Measurements from ENCODE around the gene SRRT. TPM values are rescaled to one million over a fixed set of nuclear protein-coding genes. Genes with fewer than 3 reads are reported as not detected.
A peak's percentile ranks its signal among the peaks of the same experiment; 100 is the strongest.

Gene SRRT
- total and polyA plus RNA-seq, 7 experiments from 2014 or later = 43.6 to 271 (median 255) TPM

GRCh38 chr7:100829150-100829716 is 45.7 kb upstream of the SRRT start:
- DNase-seq = no peak
- H3K4me3 Mint-ChIP-seq = peak overlapping the region in 1 of 10 donors; percentile 83
- CTCF ChIA-PET = interaction anchor here (0.7 kb wide), 1 partner anchor 352 kb away, joined by 5 read pairs; no protein-coding TSS in a partner anchor
- Histone ChIP-seq H3K27ac (ENCODE audit: low read depth, low read length) (no peak overlapping the region), H3K4me3 (ENCODE audit: low read length) (no peak overlapping the region), H3K36me3 (ENCODE audit: control insufficient read depth in 2 of 3, insufficient read depth in 3 of 3, low read length in 3 of 3) (no peaks in the 10 kb centered on the region), H3K27me3 (ENCODE audit: control insufficient read depth in 2 of 2, insufficient read depth in 2 of 2, low read length in 2 of 2) (peaks cover 0 to 8% of the 10 kb centered on the region in 2 donors), H3K4me1 (ENCODE audit: control insufficient read depth in 2 of 2, insufficient read depth in 2 of 2, low read length in 2 of 2) (peaks cover 3 to 13% of the 10 kb centered on the region in 2 donors), H3K9me3 (ENCODE audit: control insufficient read depth in 2 of 3, low read length in 3 of 3) (no peaks in the 10 kb centered on the region)
- H3K27me3 Mint-ChIP-seq = peaks cover 26 to 55% (median 32%) of the 10 kb centered on the region in 5 donors
- H3K27ac Mint-ChIP-seq = no peak overlapping the region
- H3K4me1 Mint-ChIP-seq = peaks cover 21 to 26% (median 22%) of the 10 kb centered on the region in 7 donors
- POLR2A ChIA-PET = no interaction called here
- H3K36me3 Mint-ChIP-seq = peaks cover 0 to 3% (median 0%) of the 10 kb centered on the region in 5 donors
- no peak for ATAC-seq
- intact Hi-C loops (cut with micrococcal nuclease) = no loop called here
- H3K9me3 Mint-ChIP-seq = peaks cover 0 to 1% (median 0%) of the 10 kb centered on the region in 11 donors

DNA sequence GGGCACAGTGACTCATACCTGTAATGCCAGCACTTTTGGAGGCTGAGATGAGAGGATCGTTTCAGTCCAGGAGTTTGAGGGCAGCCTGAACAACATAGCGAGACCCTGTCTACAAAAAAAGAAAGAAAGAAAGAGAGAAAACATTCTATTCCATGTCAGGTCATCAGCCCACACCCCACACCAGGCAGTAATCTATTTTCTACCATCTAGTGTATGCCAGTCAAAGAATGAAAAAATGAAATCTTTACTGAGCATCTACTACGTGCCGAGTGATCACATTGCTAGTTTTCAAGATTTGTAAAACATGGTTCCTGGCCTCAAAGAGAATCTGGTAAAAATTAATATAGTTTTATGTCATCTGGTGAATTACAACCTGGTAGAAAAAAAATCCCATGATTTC is 44.5 kb upstream of the SRRT start:
- Mint-ChIP-seq H3K4me3 (no peak overlapping the region), H3K9me3 (peaks cover 0 to 1% (median 0%) of the 10 kb centered on the region in 11 donors), H3K27me3 (peaks cover 24 to 48% (median 27%) of the 10 kb centered on the region in 5 donors), H3K27ac (peak overlapping the region in 1 of 9 donors; percentile 3), H3K4me1 (peaks cover 19 to 25% (median 22%) of the 10 kb centered on the region in 7 donors), H3K36me3 (peaks cover 0 to 3% (median 0%) of the 10 kb centered on the region in 5 donors)
- CTCF ChIA-PET = no interaction called here
- Histone ChIP-seq H3K27ac (ENCODE audit: low read depth, low read length) (no peak overlapping the region), H3K9me3 (ENCODE audit: control insufficient read depth in 2 of 3, low read length in 3 of 3) (no peaks in the 10 kb centered on the region), H3K4me3 (ENCODE audit: low read length) (no peak overlapping the region), H3K27me3 (ENCODE audit: control insufficient read depth in 2 of 2, insufficient read depth in 2 of 2, low read length in 2 of 2) (peaks cover 0 to 8% of the 10 kb centered on the region in 2 donors), H3K4me1 (ENCODE audit: control insufficient read depth in 2 of 2, insufficient read depth in 2 of 2, low read length in 2 of 2) (peaks cover 3 to 13% of the 10 kb centered on the region in 2 donors), H3K36me3 (ENCODE audit: control insufficient read depth in 2 of 3, insufficient read depth in 3 of 3, low read length in 3 of 3) (no peaks in the 10 kb centered on the region)
- intact Hi-C loops (cut with micrococcal nuclease) = no loop called here
- POLR2A ChIA-PET = no interaction called here
- DNase-seq (no peak), ATAC-seq (no peak)

DNA sequence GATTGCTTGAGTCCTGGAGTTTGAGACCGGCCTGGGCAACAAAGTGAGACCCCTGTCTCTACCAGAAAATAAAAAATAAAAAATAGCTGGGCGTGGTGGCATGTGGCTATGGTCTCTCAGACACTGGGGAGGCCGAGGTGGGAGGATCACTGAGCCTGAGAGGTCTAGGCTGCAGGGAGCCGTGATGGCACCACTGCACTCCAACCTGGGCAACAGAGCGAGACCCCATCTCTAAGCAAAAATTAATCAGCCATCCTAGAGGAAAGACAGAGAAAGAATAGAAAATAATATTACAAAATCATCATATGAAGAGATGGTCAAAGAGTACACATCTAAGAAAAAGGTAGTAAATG is 42.6 kb upstream of the SRRT start:
- ATAC-seq (no peak), DNase-seq (no peak)
- H3K4me1 ChIP-seq (ENCODE audit: control insufficient read depth in 2 of 2, insufficient read depth in 2 of 2, low read length in 2 of 2) = peaks cover 3 to 13% of the 10 kb centered on the region in 2 donors
- no peaks in the 10 kb centered on the region for H3K36me3 ChIP-seq (ENCODE audit: control insufficient read depth in 2 of 3, insufficient read depth in 3 of 3, low read length in 3 of 3)
- Mint-ChIP-seq H3K36me3 (peaks cover 0 to 3% (median 0%) of the 10 kb centered on the region in 5 donors), H3K27me3 (peaks cover 11 to 35% (median 14%) of the 10 kb centered on the region in 5 donors), H3K9me3 (peaks cover 0 to 3% (median 0%) of the 10 kb centered on the region in 11 donors), H3K4me3 (no peak overlapping the region), H3K27ac (no peak overlapping the region), H3K4me1 (peaks cover 18 to 29% (median 25%) of the 10 kb centered on the region in 7 donors)
- CTCF ChIA-PET = no interaction called here
- intact Hi-C loops (cut with micrococcal nuclease) = no loop called here
- H3K4me3 ChIP-seq (ENCODE audit: low read length) = no peak overlapping the region
- POLR2A ChIA-PET = interaction anchor here (1.0 kb wide), 1 partner anchor 43 kb away, joined by 3 read pairs; the partner anchor contains the start of gene SRRT
- H3K27me3 ChIP-seq (ENCODE audit: control insufficient read depth in 2 of 2, insufficient read depth in 2 of 2, low read length in 2 of 2) = peaks cover 0 to 5% of the 10 kb centered on the region in 2 donors
- no peak overlapping the region for H3K27ac ChIP-seq (ENCODE audit: low read depth, low read length)
- H3K9me3 ChIP-seq (ENCODE audit: control insufficient read depth in 2 of 3, low read length in 3 of 3) = no peaks in the 10 kb centered on the region

GRCh38 chr7:100835903-100836811 is 38.7 kb upstream of the SRRT start:
- DNase-seq = no peak
- no peaks in the 10 kb centered on the region for H3K9me3 ChIP-seq (ENCODE audit: control insufficient read depth in 2 of 3, low read length in 3 of 3)
- Mint-ChIP-seq H3K36me3 (no peaks in the 10 kb centered on the region), H3K27ac (peak overlapping the region in 6 of 9 donors; percentile 11 to 77 (median 33)), H3K27me3 (peaks cover 0 to 4% (median 0%) of the 10 kb centered on the region in 5 donors), H3K4me1 (peaks cover 5 to 19% (median 16%) of the 10 kb centered on the region in 7 donors), H3K4me3 (peak overlapping the region in 9 of 10 donors; percentile 21 to 71 (median 50)), H3K9me3 (peaks cover 0 to 2% (median 0%) of the 10 kb centered on the region in 11 donors)
- no peaks in the 10 kb centered on the region for H3K36me3 ChIP-seq (ENCODE audit: control insufficient read depth in 2 of 3, insufficient read depth in 3 of 3, low read length in 3 of 3)
- H3K4me3 ChIP-seq (ENCODE audit: low read length) = no peak overlapping the region
- ATAC-seq = no peak
- H3K4me1 ChIP-seq (ENCODE audit: control insufficient read depth in 2 of 2, insufficient read depth in 2 of 2, low read length in 2 of 2) = no peaks in the 10 kb centered on the region
- H3K27ac ChIP-seq (ENCODE audit: low read depth, low read length) = no peak overlapping the region
- no peaks in the 10 kb centered on the region for H3K27me3 ChIP-seq (ENCODE audit: control insufficient read depth in 2 of 2, insufficient read depth in 2 of 2, low read length in 2 of 2)
- CTCF ChIA-PET = interaction anchor here (0.5 to 1.4 kb wide), 2 partner anchors 16 to 26 kb away, joined by 3 to 8 read pairs; partner anchors contain the start of gene SLC12A9
- intact Hi-C loops (cut with micrococcal nuclease) = loop anchor here in 1 of 2 donors (5.0 kb wide), 2 partner anchors 416 to 1284 kb away; partner anchors contain the start of gene FAM200A
- POLR2A ChIA-PET = interaction anchor here (1.0 kb wide), 1 partner anchor 17 kb away, joined by 3 read pairs; no protein-coding TSS in a partner anchor

DNA sequence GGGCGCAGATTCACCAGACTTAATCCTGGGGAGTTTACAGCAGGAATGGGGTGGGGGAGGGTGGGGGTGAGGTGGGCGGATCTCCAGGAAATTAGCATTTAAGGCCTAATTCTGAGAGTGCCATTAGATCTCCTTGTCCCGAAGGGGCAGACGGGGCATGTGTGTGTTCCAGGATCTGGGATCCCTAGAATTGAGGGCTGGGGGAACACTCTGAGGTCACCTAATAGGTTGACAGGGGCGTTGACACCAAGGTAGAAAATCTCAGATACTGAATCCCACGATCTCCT is 38.1 kb upstream of the SRRT start:
- Mint-ChIP-seq H3K9me3 (peaks cover 0 to 2% (median 0%) of the 10 kb centered on the region in 11 donors), H3K27me3 (peaks cover 0 to under 1% (median 0%) of the 10 kb centered on the region in 5 donors), H3K27ac (peak overlapping the region in 7 of 9 donors; percentile 56 to 92 (median 77)), H3K4me3 (peak overlapping the region; percentile 80 to 90 (median 86)), H3K36me3 (no peaks in the 10 kb centered on the region), H3K4me1 (peaks cover 5 to 19% (median 16%) of the 10 kb centered on the region in 7 donors)
- Histone ChIP-seq H3K9me3 (ENCODE audit: control insufficient read depth in 2 of 3, low read length in 3 of 3) (no peaks in the 10 kb centered on the region), H3K27ac (ENCODE audit: low read depth, low read length) (peak overlapping the region; percentile 59), H3K4me3 (ENCODE audit: low read length) (peak overlapping the region; percentile 57), H3K36me3 (ENCODE audit: control insufficient read depth in 2 of 3, insufficient read depth in 3 of 3, low read length in 3 of 3) (no peaks in the 10 kb centered on the region), H3K27me3 (ENCODE audit: control insufficient read depth in 2 of 2, insufficient read depth in 2 of 2, low read length in 2 of 2) (no peaks in the 10 kb centered on the region), H3K4me1 (ENCODE audit: control insufficient read depth in 2 of 2, insufficient read depth in 2 of 2, low read length in 2 of 2) (no peaks in the 10 kb centered on the region)
- DNase-seq = no peak
- ATAC-seq = no peak
- intact Hi-C loops (cut with micrococcal nuclease) = loop anchor here (1.0 to 5.0 kb wide), 7 partner anchors 16 to 1332 kb away; partner anchors contain the start of genes FAM200A (in 1 of the 2), POP7 (in 1 of the 2), SLC12A9 (in 1 of the 2) and SRRT (in 1 of the 2)
- CTCF ChIA-PET = interaction anchor here (1.4 kb wide), 1 partner anchor 15 kb away, joined by 8 read pairs; the partner anchor contains the start of gene SLC12A9
- POLR2A ChIA-PET = no interaction called here

GRCh38 chr7:100837099-100837836 is 37.6 kb upstream of the SRRT start:
- Mint-ChIP-seq H3K9me3 (peaks cover 0 to 2% (median 0%) of the 10 kb centered on the region in 11 donors), H3K36me3 (no peaks in the 10 kb centered on the region), H3K4me3 (peak overlapping the region; percentile 80 to 90 (median 86)), H3K27me3 (no peaks in the 10 kb centered on the region), H3K27ac (peak overlapping the region; percentile 64 to 92 (median 77)), H3K4me1 (peaks cover 5 to 19% (median 16%) of the 10 kb centered on the region in 7 donors)
- peak; percentile 97 for ATAC-seq
- Histone ChIP-seq H3K27me3 (ENCODE audit: control insufficient read depth in 2 of 2, insufficient read depth in 2 of 2, low read length in 2 of 2) (no peaks in the 10 kb centered on the region), H3K4me3 (ENCODE audit: low read length) (peak overlapping the region; percentile 57), H3K9me3 (ENCODE audit: control insufficient read depth in 2 of 3, low read length in 3 of 3) (no peaks in the 10 kb centered on the region), H3K36me3 (ENCODE audit: control insufficient read depth in 2 of 3, insufficient read depth in 3 of 3, low read length in 3 of 3) (no peaks in the 10 kb centered on the region), H3K4me1 (ENCODE audit: control insufficient read depth in 2 of 2, insufficient read depth in 2 of 2, low read length in 2 of 2) (no peaks in the 10 kb centered on the region), H3K27ac (ENCODE audit: low read depth, low read length) (peak overlapping the region; percentile 59)
- ChIA-PET CTCF (interaction anchor here (1.4 kb wide), 1 partner anchor 15 kb away, joined by 8 read pairs; the partner anchor contains the start of gene SLC12A9), POLR2A (no interaction called here)
- intact Hi-C loops (cut with micrococcal nuclease) = loop anchor here (1.0 to 5.0 kb wide), 7 partner anchors 15 to 1333 kb away; partner anchors contain the start of genes FAM200A (in 1 of the 2), POP7 (in 1 of the 2), SLC12A9 (in 1 of the 2) and SRRT (in 1 of the 2)
- peak; percentile 42 to 65 (median 59) for DNase-seq

Measured in naive thymus-derived CD4-positive, alpha-beta T cell (primary cell).